Measurements from ENCODE around the gene TBC1D22A. TPM values are rescaled to one million over a fixed set of nuclear protein-coding genes. Genes with fewer than 3 reads are reported as not detected.

The TBC1D22A gene
- polyA plus RNA-seq, 1 experiment, result 19.8 TPM

DNA sequence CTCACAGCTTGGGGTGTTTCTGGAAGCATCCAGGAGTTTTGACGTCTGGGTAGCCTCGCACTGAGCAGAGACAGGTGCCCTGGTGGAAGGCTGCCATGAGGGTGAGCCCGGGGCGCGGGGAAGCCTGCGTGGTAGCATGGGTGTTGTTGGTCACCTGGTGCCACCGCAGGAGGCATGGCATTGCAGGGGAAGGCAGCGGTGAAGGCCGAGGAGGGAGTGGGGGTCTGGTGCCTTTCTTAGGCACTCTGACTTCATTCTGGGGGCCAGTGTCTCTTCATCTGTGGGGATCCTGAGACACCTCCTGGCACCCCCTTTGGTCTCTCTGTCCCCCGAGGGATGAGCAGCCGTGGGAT lies 271.2 kb downstream of the TBC1D22A start:
- CTCF ChIA-PET, result no interaction called here

DNA sequence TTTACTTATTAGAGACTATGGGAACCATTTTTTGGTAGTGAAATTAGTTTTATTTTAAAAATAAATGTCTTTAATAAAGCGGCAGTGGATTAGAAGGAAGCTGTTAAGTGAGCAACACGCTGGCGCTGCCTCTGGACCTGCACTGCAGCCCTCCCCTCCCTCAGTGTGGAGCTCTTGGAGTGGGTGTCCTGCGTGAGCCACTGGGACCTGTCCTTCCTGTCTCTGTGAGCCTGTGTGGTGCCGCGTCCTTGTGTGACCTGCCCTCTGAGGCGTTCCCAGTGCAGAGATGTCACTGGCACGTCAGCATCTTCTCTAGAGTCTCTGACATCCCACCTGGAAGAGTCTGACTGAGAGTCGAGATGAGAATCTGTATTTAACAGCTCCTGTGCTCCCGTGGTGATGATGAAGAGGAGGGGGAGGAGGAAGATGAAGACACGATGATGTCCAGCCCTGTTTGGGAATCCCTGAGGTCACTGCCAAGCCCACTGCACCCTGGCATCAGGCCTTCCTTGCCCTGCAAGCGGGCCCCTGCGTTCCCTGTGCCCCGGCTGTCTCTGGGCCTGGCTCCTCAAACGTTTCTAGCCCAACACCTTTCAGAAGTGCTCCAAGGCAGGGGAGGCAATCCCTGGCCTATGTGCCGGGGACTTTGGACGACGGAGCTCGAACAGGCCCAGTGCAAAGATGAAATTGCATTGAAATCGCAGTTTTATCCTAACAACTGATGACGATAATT lies 271.8 kb downstream of the TBC1D22A start:
- TF ChIP-seq, protein P1, sequence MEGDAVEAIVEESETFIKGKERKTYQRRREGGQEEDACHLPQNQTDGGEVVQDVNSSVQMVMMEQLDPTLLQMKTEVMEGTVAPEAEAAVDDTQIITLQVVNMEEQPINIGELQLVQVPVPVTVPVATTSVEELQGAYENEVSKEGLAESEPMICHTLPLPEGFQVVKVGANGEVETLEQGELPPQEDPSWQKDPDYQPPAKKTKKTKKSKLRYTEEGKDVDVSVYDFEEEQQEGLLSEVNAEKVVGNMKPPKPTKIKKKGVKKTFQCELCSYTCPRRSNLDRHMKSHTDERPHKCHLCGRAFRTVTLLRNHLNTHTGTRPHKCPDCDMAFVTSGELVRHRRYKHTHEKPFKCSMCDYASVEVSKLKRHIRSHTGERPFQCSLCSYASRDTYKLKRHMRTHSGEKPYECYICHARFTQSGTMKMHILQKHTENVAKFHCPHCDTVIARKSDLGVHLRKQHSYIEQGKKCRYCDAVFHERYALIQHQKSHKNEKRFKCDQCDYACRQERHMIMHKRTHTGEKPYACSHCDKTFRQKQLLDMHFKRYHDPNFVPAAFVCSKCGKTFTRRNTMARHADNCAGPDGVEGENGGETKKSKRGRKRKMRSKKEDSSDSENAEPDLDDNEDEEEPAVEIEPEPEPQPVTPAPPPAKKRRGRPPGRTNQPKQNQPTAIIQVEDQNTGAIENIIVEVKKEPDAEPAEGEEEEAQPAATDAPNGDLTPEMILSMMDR (IDR thresholded peaks at IDR 0.05; ENCODE audit: low read depth, low read length), result no peak
- ChIA-PET POLR2A (no interaction called here), CTCF (no interaction called here)
- DNase-seq (ENCODE audit: low read depth, low spot score), result no peak
- no peaks in the 10 kb centered on the region for H3K27me3 ChIP-seq (ENCODE audit: control insufficient read depth, insufficient read depth, low read length)
- no peak overlapping the region for H3K27ac ChIP-seq (ENCODE audit: low read depth, low read length)
- no peaks in the 10 kb centered on the region; the same call in 1 of the 2 replicates for H3K9me3 ChIP-seq (ENCODE audit: control insufficient read depth, insufficient read depth, low read length)
- H3K4me3 ChIP-seq (ENCODE audit: low read depth, low read length), result no peak overlapping the region

More for the DNA sequence above, 271.2 kb downstream of the TBC1D22A start:
- Histone ChIP-seq H3K9me3 (ENCODE audit: control insufficient read depth, insufficient read depth, low read length) (no peaks in the 10 kb centered on the region; the same call in 1 of the 2 replicates), H3K27ac (ENCODE audit: low read depth, low read length) (no peak overlapping the region), H3K4me3 (ENCODE audit: low read depth, low read length) (no peak overlapping the region), H3K27me3 (ENCODE audit: control insufficient read depth, insufficient read depth, low read length) (no peaks in the 10 kb centered on the region)
- no peak for DNase-seq (ENCODE audit: low read depth, low spot score)
- TF ChIP-seq, protein P1 (IDR thresholded peaks at IDR 0.05; ENCODE audit: low read depth, low read length), result no peak
- POLR2A ChIA-PET, result no interaction called here

DNA sequence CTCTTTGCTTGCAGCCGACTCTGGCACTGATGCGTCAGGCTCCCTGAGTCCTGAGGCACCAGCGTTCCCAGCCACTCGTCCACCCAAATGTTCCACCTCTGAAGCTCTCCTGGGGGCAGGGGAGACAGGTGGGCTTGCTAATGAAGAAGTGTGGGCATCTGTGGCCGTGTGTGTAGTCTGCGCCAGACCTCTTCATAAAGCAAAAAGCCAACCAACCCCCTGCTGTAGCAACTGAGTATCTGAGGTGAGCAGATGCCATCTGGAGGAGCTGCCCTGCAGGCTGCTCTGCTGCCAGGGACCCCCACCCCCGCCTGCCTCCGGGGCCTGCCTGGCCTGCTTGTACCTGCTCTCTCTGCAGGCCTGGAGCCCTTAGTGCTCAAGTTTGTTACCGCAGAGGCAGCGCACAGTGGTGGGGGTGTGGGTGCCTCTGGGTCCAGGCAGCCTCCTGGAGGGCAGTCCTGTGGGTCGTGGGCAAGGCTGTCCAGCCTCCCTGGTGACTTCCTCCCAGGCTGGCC lies 272.5 kb downstream of the TBC1D22A start:
- no peak for DNase-seq (ENCODE audit: low read depth, low spot score)
- POLR2A ChIA-PET, result no interaction called here
- Histone ChIP-seq H3K4me3 (ENCODE audit: low read depth, low read length) (no peak overlapping the region), H3K9me3 (ENCODE audit: control insufficient read depth, insufficient read depth, low read length) (no peaks in the 10 kb centered on the region; the same call in 1 of the 2 replicates), H3K27me3 (ENCODE audit: control insufficient read depth, insufficient read depth, low read length) (no peaks in the 10 kb centered on the region), H3K27ac (ENCODE audit: low read depth, low read length) (no peak overlapping the region)
- TF ChIP-seq, protein P1 (IDR thresholded peaks at IDR 0.05; ENCODE audit: low read depth, low read length), result no peak
- CTCF ChIA-PET, result no interaction called here

DNA sequence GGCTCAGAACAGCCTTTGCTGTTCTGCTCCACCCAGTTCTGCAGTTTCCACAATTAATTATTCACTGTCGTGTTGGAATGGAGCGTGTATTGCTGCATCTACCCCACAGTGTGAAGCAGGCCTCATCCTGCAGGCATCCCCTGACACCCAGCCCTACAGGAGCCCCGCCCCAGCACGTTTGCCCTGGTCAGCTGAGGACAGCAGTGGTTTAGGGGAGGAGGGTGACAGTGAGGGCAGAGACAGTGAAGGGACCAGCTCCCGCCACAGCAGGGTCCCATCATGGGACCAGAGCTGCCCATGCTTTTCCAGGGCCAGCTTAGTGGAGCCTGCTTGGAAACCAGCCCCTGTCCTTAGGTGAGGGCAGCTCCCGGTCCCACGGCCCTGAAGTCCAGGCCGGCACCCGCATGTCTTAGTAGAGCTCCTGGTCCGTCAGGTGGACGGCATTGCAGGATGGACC lies 273.0 kb downstream of the TBC1D22A start:
- CTCF ChIA-PET, result no interaction called here
- Histone ChIP-seq H3K4me3 (ENCODE audit: low read depth, low read length) (no peak overlapping the region), H3K27me3 (ENCODE audit: control insufficient read depth, insufficient read depth, low read length) (no peaks in the 10 kb centered on the region), H3K27ac (ENCODE audit: low read depth, low read length) (no peak overlapping the region), H3K9me3 (ENCODE audit: control insufficient read depth, insufficient read depth, low read length) (no peaks in the 10 kb centered on the region; the same call in 1 of the 2 replicates)
- POLR2A ChIA-PET, result no interaction called here
- DNase-seq (ENCODE audit: low read depth, low spot score), result no peak
- TF ChIP-seq, protein P1 (IDR thresholded peaks at IDR 0.05; ENCODE audit: low read depth, low read length), result no peak

DNA sequence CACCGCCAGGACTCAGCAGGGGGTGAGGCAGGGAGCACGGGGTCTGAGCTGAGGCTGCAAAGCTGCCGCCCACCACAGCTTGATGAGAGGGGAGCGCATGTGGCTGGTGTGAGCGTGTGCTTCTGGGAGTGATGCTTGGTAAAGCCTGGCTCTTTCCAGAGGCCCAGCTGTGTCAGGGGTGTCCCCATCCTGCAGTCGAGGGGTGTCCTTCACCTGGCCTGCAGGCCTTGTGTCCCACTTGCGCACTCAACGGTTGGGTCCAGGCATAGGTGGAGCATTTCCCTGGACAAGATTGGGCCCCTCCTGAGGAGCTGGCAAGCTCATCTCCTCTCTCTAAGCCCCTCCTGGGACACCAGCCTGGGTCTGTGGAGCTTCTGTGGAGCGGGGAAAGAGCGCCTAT lies 273.9 kb downstream of the TBC1D22A start:
- ChIA-PET CTCF (no interaction called here), POLR2A (no interaction called here)
- no peak for DNase-seq (ENCODE audit: low read depth, low spot score)

More for the DNA sequence above, 273.9 kb downstream of the TBC1D22A start:
- TF ChIP-seq, protein P1 (IDR thresholded peaks at IDR 0.05; ENCODE audit: low read depth, low read length), result no peak
- Histone ChIP-seq H3K4me3 (ENCODE audit: low read depth, low read length) (no peak overlapping the region), H3K27ac (ENCODE audit: low read depth, low read length) (no peak overlapping the region), H3K27me3 (ENCODE audit: control insufficient read depth, insufficient read depth, low read length) (no peaks in the 10 kb centered on the region), H3K9me3 (ENCODE audit: control insufficient read depth, insufficient read depth, low read length) (no peaks in the 10 kb centered on the region)

Data from AG04450 (cell line).